Measurements from ENCODE around the gene SCGN.

GRCh38 chr6:25629198-25629576, 22.8 kb upstream of the SCGN start:
- TF ChIP-seq MLX (CRISPR knock-in tag; IDR thresholded peaks at IDR 0.05) (no peak), PRDM15 (CRISPR knock-in tag; IDR thresholded peaks at IDR 0.05) (no peak), ZNF317 (CRISPR knock-in tag; IDR thresholded peaks at IDR 0.05; ENCODE audit: borderline replicate concordance, low read depth) (no peak), E2F5 (CRISPR knock-in tag; IDR thresholded peaks at IDR 0.05) (no peak), ARID4B (CRISPR knock-in tag; IDR thresholded peaks at IDR 0.05; ENCODE audit: borderline replicate concordance) (no peak), NR2C2 (CRISPR knock-in tag; IDR thresholded peaks at IDR 0.05) (no peak), CTCF (IDR thresholded peaks at IDR 0.05) (no peak), MAX (CRISPR knock-in tag; IDR thresholded peaks at IDR 0.05) (no peak), HMGXB4 (CRISPR knock-in tag; IDR thresholded peaks at IDR 0.05) (no peak), NFYB (CRISPR knock-in tag; conservative IDR thresholded peaks at IDR 0.05; ENCODE audit: low read depth) (no peak), ZNF532 (CRISPR knock-in tag; IDR thresholded peaks at IDR 0.05; ENCODE audit: borderline replicate concordance) (no peak), ZNF219 (CRISPR knock-in tag; IDR thresholded peaks at IDR 0.05; ENCODE audit: borderline replicate concordance) (no peak), MYBL2 (CRISPR knock-in tag; IDR thresholded peaks at IDR 0.05) (no peak)
